ENCODE results near the gene ANKRD13D. TPM values are rescaled to one million over a fixed set of nuclear protein-coding genes. Genes with fewer than 3 reads are reported as not detected.

The ANKRD13D gene
- total RNA-seq, 4 donors from 2014 or later, result 7.4 to 63.7 (median 22.5) TPM

DNA sequence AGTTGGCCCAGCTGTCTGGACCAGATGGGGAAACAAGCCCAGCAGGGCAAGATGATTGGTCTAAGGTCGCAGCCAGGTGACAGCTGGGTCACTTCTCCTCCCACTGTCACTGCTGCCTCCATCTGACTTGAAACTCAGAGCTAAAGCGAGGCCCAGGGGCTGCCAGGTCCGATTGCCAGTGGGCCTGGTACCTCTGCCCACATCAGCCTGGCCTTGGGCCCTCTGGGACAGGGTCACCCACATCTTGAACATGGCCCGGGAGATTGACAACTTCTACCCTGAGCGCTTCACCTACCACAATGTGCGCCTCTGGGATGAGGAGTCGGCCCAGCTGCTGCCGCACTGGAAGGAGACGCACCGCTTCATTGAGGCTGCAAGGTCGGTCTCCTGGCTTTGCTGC lies 20.1 kb downstream of the ANKRD13D start:
- Histone ChIP-seq H3K4me3 (no peak overlapping the region), H3K36me3 (no peaks in the 10 kb centered on the region), H3K27me3 (no peaks in the 10 kb centered on the region), H3K4me1 (no peaks in the 10 kb centered on the region), H3K27ac (no peak overlapping the region), H3K9me3 (no peaks in the 10 kb centered on the region)
- TF ChIP-seq POLR2A (IDR thresholded peaks at IDR 0.05), result no peak
- TF ChIP-seq CTCF (IDR thresholded peaks at IDR 0.05), result no peak
- no peak for DNase-seq
- intact Hi-C loops (cut with DNase I; ENCODE audit: low total_unique reads), result no loop called here

GRCh38 chr11:67309661-67310061 lies 20.6 kb downstream of the ANKRD13D start:
- TF ChIP-seq CTCF (IDR thresholded peaks at IDR 0.05) (no peak), POLR2A (IDR thresholded peaks at IDR 0.05) (no peak)
- Histone ChIP-seq H3K9me3 (no peaks in the 10 kb centered on the region), H3K27me3 (no peaks in the 10 kb centered on the region), H3K27ac (no peak overlapping the region), H3K36me3 (no peaks in the 10 kb centered on the region), H3K4me3 (no peak overlapping the region), H3K4me1 (no peaks in the 10 kb centered on the region)
- DNase-seq, result no peak
- intact Hi-C loops (cut with DNase I; ENCODE audit: low total_unique reads), result no loop called here

GRCh38 chr11:67310246-67311050 lies 21.3 kb downstream of the ANKRD13D start:
- H3K9me3 ChIP-seq, result no peaks in the 10 kb centered on the region
- intact Hi-C loops (cut with DNase I; ENCODE audit: low total_unique reads), result no loop called here
- TF ChIP-seq CTCF (IDR thresholded peaks at IDR 0.05) (no peak), POLR2A (IDR thresholded peaks at IDR 0.05) (no peak)
- H3K4me1 ChIP-seq, result no peaks in the 10 kb centered on the region
- no peak for DNase-seq
- no peak overlapping the region for H3K27ac ChIP-seq
- no peaks in the 10 kb centered on the region for H3K36me3 ChIP-seq
- H3K27me3 ChIP-seq, result no peaks in the 10 kb centered on the region
- no peak overlapping the region for H3K4me3 ChIP-seq

GRCh38 chr11:67311051-67311555 lies 22.0 kb downstream of the ANKRD13D start:
- Histone ChIP-seq H3K27ac (no peak overlapping the region), H3K27me3 (no peaks in the 10 kb centered on the region), H3K4me1 (no peaks in the 10 kb centered on the region), H3K4me3 (no peak overlapping the region), H3K9me3 (no peaks in the 10 kb centered on the region), H3K36me3 (no peaks in the 10 kb centered on the region)
- intact Hi-C loops (cut with DNase I; ENCODE audit: low total_unique reads), result no loop called here
- TF ChIP-seq POLR2A (IDR thresholded peaks at IDR 0.05), result no peak
- no peak for TF ChIP-seq CTCF (IDR thresholded peaks at IDR 0.05)
- no peak for DNase-seq

- no peak for DNase-seq
- H3K27ac ChIP-seq, result no peak overlapping the region
- intact Hi-C loops (cut with DNase I; ENCODE audit: low total_unique reads), result no loop called here
Observed at GRCh38 chr11:67311556-67312082, 22.5 kb downstream of the ANKRD13D start.

More at GRCh38 chr11:67311556-67312082, 22.5 kb downstream of the ANKRD13D start:
- no peak for TF ChIP-seq CTCF (IDR thresholded peaks at IDR 0.05)
- TF ChIP-seq POLR2A (IDR thresholded peaks at IDR 0.05), result no peak
- Histone ChIP-seq H3K4me1 (no peaks in the 10 kb centered on the region), H3K4me3 (no peak overlapping the region), H3K9me3 (no peaks in the 10 kb centered on the region), H3K36me3 (no peaks in the 10 kb centered on the region), H3K27me3 (no peaks in the 10 kb centered on the region)
